Activated CD8-positive, alpha-beta memory T cell treated with anti-CD3 and anti-CD28 coated beads, Interleukin-2, amount 50 U/mL, for 1 hour (primary cell): ENCODE results near the gene AKR1C4.

ENCODE experiments used
- DNase-seq: peaks from one replicate; pipeline ENCODE4 v3.0.0-alpha.2; 2020; ENCODE audit errors: extremely low read depth

Gene AKR1C4

DNA sequence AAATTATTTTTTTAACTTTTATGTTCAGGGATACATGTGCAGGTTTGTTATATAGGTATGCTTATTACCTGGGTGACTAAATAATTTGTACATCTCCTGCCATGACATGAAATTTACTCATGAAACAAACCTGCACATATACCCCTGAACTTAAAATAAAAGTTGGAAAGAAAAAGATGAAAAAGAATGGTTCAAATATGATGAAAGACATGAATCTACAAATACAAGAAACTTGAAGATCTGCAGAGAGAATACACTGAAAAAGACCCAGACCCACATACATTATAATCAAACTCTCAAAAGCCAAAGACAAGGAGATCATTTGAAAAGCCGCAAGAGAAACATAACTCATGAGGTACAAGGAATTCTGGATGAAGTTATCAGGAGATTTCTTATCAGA, 70.2 kb downstream of the AKR1C4 start:
- DNase-seq = no peak

DNA sequence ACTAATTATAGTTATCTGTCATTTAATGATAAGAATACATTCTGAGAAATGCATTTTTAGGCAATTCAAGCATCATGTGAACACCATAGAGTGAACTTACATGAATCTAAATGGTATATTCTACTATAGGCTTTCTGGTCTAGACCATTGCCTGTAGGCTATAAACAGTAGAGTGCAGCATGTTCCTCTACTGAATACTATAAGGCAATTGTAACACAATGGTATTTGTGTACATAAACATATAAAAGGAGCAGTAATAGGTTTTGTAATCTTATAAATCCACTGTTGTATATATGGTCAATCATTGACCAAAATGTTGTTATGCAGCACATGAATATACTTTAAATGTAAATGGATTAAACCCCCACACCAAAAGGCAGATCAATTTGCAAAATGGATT, 71.6 kb downstream of the AKR1C4 start:
- no peak for DNase-seq
